ENCODE measurements around the gene PCDH9.

GRCh38 chr13:67120872-67121531 lies 109.1 kb downstream of the PCDH9 start:
- no peak for TF ChIP-seq CTCF (conservative IDR thresholded peaks at IDR 0.05 in 1 of 2, IDR thresholded peaks at IDR 0.05 in 1 of 2; ENCODE audit: extremely low read depth in 1 of 2, insufficient read depth in 1 of 2, low read depth in 1 of 2, low read length in 2 of 2)
- no peak for TF ChIP-seq EZH2 (IDR thresholded peaks at IDR 0.05; ENCODE audit: borderline replicate concordance, low read length)

All from mammary epithelial cell (primary cell).